ENCODE measurements around the gene WFIKKN2.
"Not testable (repeated sequence)": the region's sequence is repeated elsewhere in the genome, so short reads cannot be mapped to it uniquely, and the experiment has no call there.

The WFIKKN2 gene

DNA sequence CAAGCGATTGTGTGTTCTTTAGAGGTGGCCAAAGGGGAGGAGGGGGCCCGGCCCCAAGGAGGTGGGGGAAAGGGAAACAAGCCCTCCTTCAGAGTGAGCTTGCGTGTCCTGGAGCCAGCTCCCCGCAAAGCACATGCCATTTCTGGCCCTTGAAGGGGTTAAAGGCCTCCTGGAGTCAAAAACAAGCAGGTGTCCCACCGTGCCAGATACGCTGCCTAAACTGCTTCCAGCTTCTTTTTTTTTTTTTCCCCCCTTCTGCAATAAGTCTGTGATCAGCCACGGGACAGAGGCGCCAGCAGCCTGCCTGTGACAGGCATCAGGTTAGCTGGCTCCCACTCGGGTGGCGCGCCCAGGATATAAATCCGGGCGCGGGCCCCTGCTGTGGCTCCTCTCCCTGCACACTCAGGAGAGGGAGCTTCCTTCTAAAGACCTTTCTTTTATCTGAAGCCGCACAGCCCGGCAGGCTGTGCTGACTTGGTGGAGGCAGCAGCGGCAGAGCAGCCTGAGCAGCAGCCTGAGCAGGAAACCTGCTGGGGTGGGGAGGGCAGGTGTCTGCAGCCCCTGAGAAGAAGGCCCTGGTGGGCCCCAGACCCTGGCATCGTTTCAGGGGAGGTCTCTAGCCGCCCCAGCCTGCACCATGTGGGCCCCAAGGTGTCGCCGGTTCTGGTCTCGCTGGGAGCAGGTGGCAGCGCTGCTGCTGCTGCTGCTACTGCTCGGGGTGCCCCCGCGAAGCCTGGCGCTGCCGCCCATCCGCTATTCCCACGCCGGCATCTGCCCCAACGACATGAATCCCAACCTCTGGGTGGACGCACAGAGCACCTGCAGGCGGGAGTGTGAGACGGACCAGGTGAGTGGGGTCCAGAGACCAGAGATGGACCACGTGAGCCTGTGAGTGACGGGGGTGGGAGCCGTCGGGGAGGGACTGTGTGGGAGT lies at the start of gene WFIKKN2:
WFIKKN2 (plus strand) TSS at position 286 of the 934 bp plus-strand sequence; CDS start at position 638, 352 bp downstream.
- no peak for DNase-seq

DNA sequence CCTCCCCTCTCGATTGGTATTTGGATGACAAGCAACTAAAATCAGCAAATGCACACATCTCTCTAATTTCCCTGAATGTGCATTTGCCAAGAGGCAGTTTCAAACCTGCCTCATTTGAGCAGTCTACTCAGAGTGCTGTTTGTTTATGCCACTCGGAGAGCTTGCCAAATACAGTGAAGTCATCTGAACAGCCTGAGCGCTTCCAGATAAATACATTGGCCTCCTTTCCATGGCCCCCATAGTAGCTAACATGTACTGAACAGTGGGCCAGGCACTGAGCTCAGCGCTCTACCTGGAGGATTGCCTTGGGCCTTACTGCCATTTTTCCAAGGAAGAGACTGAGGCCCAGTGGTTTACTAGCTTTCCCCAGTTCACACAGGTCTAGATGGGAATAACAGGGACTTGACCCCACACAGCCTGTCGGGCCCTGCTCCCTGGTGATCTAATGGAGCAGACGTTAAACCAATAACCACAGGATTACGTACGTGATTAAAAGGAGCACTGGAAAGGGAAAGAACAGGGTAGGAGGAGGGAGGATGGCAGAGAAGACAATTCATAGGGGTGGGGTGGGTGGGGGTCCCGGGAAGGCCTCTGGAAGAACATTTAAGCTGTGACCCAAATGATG lies 49.3 kb upstream of the WFIKKN2 start:
- DNase-seq = no peak

DNA sequence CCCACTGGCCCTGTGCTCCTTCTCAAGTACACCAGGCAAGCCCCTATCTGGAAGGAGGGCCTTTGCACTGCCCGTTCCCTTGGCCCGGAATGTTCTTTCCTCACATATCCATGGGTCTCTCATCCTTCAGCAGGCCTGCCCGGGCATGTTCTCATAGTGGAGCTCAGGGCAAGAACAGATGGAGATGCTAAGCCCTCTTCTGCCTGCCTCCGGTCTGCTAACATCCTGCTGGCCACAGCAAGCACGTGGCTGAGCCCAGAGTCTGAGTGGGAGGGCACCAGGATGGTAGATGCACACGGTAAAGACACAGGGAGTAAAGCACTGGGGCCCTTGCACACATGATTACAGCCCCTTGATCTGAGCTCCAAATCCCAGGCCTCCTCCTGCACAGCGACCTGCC lies 48.3 kb upstream of the WFIKKN2 start:
- DNase-seq = no peak

- DNase-seq = no peak
These were observed 44.8 kb upstream of the WFIKKN2 start for GRCh38 chr17:50790618-50791017.

DNA sequence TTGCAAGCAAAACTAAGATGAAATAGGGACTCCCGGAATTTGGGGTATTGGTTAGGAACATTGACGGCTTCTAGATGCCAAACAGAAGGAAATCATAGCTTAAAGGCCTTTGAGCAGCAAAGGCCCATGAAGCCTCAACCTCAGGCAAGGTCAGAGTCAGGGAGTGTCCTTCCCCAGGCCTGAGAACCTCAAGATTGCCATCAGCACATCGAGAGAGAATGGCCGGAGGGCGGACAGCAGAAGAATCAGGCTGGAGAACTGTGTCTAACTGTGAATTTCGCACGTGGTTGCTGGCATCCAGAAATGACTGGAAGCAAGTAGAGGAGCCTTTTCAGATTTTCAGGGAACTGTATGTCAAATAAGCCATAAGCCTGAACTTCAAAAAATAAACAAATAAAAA lies 43.3 kb upstream of the WFIKKN2 start:
- DNase-seq = no peak

DNA sequence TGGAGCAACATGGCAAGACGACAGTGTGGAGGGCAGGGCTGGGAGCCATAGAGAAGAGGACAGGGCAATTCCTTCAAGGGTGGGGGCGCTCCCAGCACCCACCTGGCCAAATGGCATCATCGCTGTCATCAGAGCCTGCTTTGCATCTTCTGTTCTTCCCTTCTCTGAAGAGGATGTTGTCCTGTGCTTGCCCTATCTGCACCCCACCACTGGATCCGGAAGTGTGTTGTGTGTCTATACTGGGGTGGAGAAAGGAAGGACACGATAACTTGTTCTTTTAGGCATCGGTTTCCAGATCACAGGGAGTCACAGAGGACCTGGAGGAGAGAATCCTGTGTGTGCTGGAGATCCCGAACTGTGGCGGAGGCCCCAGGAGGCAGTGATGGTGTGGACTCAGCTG lies 42.4 kb upstream of the WFIKKN2 start:
- no peak for DNase-seq

DNA sequence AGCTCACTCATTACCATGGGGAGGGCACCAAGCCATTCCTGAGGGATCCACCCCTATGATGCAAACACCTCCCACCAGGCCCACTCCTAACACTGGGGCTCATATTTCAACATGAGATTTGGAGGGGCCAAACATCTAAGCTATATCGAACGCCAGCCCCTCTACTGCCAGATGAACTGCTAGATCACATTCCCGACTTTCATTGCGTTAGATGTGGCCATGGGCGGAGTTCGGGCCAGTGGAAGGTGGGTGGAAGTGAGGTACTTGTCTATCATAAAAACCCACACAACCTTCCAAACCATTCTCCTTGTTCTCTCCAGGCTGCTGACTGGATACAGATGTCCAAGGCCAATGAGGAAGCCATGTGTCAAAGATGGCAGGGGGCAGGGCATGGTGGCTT lies 41.0 kb upstream of the WFIKKN2 start:
- no peak for DNase-seq

DNA sequence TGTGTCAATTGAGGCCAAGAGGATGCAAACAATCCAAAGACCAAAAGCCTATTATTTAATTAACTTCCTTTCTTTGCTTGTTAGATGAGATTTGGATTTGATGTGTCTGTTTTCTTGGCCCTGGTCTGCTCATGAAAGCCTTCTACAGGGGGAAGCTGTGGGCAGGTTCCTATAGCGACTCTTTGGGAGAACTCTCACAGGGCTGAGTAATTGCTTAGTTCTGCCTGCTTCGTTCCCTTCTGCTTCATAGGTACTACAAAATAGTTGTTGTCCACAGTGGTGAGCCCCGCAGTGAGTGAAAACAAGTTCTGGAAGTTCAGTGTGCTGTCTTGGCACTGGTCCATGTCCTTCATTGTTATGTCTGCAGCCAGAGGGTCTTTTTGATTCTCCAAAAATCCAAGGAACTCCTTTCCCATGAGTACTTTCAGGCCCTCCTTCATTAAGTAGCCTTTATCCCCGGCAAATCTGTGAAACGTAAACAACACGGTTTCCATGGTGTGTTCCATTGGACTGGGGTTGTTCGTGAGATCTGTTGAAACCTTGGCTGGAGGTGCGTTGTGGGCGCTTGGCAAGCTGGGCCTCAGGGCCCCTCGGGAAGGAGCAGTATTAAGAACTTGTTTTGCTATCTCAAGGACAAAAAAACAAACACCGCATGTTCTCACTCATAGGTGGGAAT lies 38.1 kb upstream of the WFIKKN2 start:
- DNase-seq = no peak

GRCh38 chr17:50798424-50799288 lies 36.7 kb upstream of the WFIKKN2 start:
- DNase-seq = no peak

- no peak for DNase-seq
These were observed 35.8 kb upstream of the WFIKKN2 start for GRCh38 chr17:50799582-50799981.

GRCh38 chr17:50800196-50800700 lies 35.1 kb upstream of the WFIKKN2 start:
- no peak for DNase-seq

DNA sequence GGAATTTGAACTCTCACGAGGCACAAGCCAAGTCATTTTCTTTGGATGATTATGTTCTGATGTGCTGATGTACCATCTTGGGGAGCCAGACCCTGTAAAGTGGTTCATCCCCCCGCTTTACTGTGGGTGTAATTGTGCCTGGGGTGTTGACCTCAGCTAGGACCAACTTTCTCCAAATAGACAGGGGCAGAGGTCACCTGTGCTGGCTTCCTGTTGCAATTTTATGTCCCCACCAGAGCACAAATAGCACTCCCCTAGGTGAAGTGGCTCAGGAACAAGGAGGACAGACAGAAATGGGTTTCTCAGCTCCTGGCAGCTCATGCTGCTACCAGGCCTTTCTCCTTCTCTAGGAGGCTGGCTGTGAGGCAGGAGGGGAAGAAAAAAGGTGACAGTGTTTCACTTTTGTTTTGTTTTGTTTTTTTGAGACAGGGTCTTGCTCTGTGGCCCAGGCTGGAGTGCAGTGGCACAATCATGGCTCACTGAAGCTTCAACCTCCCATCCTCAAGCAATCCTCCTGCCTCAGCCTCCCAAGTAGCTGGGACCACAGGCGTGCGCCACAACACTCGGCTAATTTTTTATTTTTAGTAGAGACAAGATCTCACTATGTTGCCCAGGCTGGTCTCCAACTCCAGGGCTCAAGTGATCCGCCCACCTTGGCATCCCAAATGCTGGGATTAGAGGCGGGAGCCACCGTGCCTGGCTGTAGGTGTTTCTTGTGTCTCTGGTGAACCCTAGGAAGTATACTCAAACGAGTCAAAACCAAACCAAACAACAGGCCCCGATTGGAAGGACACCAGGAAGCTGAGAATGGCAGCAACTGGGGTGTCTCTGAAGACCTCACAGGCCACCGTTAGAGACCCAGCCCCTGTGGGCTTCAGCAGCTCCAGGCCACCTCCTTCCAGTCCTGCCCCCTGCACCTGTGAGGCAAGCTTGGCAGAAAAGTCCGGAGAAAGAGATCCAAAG lies 32.5 kb upstream of the WFIKKN2 start:
- DNase-seq = no peak

DNA sequence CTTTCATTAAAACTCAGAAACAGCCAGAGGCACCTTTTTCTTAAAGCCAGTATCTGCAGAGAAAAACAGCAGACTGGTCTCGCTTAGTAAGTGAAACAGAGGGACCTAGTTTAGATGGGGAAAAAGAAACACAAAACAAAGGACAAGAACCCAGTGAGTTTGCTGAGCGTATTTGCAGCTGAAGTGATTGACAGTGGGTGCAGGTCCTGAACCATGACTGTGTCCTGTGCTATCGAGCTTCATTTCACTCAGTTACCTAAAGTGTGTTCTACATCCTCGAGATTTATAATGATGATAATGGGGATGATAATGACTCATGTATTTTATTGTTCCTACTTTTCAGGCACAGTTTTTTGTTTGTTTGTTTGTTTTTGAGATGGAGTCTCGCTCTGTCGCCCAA lies 31.7 kb upstream of the WFIKKN2 start:
- DNase-seq = no peak

GRCh38 chr17:50804749-50805475 lies 30.5 kb upstream of the WFIKKN2 start:
- not testable (repeated sequence) for DNase-seq

DNA sequence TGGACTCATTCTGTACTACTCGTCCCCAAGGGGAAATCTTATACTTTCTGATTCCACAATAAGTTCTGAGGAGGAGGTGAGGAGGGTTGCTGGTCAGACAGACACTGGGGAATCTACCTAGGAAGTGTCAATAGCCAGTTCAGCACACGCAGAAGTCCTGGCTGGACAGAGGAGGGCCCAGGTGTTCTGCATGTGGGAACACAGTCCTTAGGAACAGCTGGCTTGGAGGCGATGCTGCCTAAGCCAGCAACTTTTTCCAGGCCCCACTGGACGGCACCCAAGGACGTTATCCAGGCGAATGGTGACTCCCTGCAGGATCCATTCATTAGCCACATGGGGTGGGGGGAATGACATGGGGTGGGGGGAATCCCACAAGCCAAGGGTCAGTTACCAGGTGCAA lies 29.9 kb upstream of the WFIKKN2 start:
- DNase-seq = no peak

- DNase-seq = no peak
These were observed 29.2 kb upstream of the WFIKKN2 start for GRCh38 chr17:50806141-50806643.

- no peak for DNase-seq
These were observed 28.4 kb upstream of the WFIKKN2 start for GRCh38 chr17:50807009-50807408.

- no peak for DNase-seq
These were observed 27.7 kb upstream of the WFIKKN2 start for GRCh38 chr17:50807675-50808074.

- no peak for DNase-seq
These were observed 27.0 kb upstream of the WFIKKN2 start for GRCh38 chr17:50808413-50808812.

DNA sequence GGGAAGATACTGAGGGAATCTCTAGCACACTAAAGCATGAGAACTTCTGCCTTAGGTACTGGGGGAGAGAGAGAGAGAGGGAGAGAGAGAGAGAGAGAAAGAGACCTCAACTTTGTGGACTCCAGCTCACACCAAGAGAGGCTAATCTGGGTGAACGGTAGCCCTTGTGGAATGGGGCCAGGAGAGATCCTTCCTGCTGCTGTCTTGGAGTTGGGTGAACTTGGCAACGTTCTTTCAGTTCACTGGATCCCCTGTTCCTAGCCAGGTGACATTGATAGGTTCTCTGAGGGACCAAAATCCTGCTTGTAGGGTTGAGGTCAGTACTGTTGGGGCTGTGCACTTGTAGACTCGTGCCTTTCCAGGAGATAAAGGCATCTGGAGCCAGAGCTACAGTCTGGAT lies 26.5 kb upstream of the WFIKKN2 start:
- no peak for DNase-seq

Measured in stimulated activated CD4-positive, alpha-beta T cell treated with anti-CD3 and anti-CD28 coated beads, Interleukin-4, amount 100 ng/mL, for 1 hour (primary cell).